ENCODE data around the gene RAB29.

RAB29 gene

DNA sequence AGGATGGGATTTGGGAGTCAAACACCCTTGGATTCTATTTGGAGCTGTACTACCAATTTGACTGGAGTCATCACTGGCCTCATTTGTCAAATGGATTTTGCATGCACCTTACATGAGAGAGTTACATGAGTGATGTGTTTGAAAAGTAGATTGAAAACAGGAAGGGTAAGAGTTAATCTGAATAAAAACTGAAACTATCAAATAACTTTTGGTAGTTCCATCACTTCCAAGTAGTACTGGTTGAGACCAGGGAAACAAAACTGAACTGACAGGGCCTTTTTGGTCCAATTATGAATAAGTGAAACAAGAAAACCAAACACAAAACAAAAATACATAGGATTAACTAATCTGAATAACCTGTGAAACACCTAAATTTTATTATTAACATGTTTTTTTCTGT, 55.5 kb downstream of the RAB29 start:
- no peak for DNase-seq

- DNase-seq: no peak
Observed at GRCh38 chr1:205719015-205719414, 56.3 kb downstream of the RAB29 start.

Data from COR-L47 (cell line).